Liver (tissue), 9 donors: Measurements from ENCODE around the gene PCYT2. TPM values are rescaled to one million over a fixed set of nuclear protein-coding genes. Genes with fewer than 3 reads are reported as not detected.
A peak's percentile ranks its signal among the peaks of the same experiment; 100 is the strongest.

ENCODE experiments used
- DNase-seq: peaks from one replicate; pipeline ENCODE4 v3.0.0-alpha.2; 2017; ENCODE audit warnings: low spot score
- H3K27ac ChIP-seq, 2 donors: one replicate each; pipeline ENCODE4 v1.7.0; 2013; ENCODE audit warnings: inconsistent platforms in 2 of 2, low read length in 2 of 2, control low read depth in 1 of 2, low read depth in 1 of 2, mild to moderate bottlenecking in 1 of 2
- H3K27me3 ChIP-seq, 4 donors: one replicate each; pipeline versions ENCODE4 v1.6.1 to v1.7.0; 2013; ENCODE audit warnings: low read length in 3 of 4, inconsistent platforms in 1 of 4, mild to moderate bottlenecking in 1 of 4, moderate library complexity in 1 of 4; ENCODE audit not compliant: control insufficient read depth in 4 of 4, insufficient read depth in 4 of 4
- H3K36me3 ChIP-seq, 4 donors: one replicate each; pipeline versions ENCODE4 v1.6.1 to v1.7.0; 2013; ENCODE audit warnings: low read length in 3 of 4, mild to moderate bottlenecking in 3 of 4, low read depth in 1 of 4, moderate library complexity in 1 of 4; ENCODE audit not compliant: control insufficient read depth in 4 of 4, insufficient read depth in 3 of 4
- H3K4me1 ChIP-seq, 4 donors: one replicate each; pipeline versions ENCODE4 v1.6.1 to v1.7.0; 2013; ENCODE audit warnings: low read length in 3 of 4, mild to moderate bottlenecking in 3 of 4, moderate library complexity in 1 of 4; ENCODE audit not compliant: control insufficient read depth in 4 of 4, insufficient read depth in 4 of 4
- H3K4me3 ChIP-seq, 3 donors: one replicate each; pipeline versions ENCODE4 v1.6.1 to v1.7.0; 2013; ENCODE audit warnings: low read length in 3 of 3, control low read depth in 1 of 3, low read depth in 1 of 3, mild to moderate bottlenecking in 1 of 3
- H3K9ac ChIP-seq, 2 donors: one replicate each; pipeline ENCODE4 v1.7.0; 2013; ENCODE audit warnings: low read length in 2 of 2, mild to moderate bottlenecking in 2 of 2, moderate library complexity in 2 of 2, control low read depth in 1 of 2, low read depth in 1 of 2
- H3K9me3 ChIP-seq, 4 donors: one replicate each; pipeline versions ENCODE4 v1.6.1 to v1.7.0; 2013; ENCODE audit warnings: low read length in 3 of 4; ENCODE audit not compliant: control insufficient read depth in 4 of 4
- EGR1 ChIP-seq, 2 donors: IDR thresholded peaks; 2 replicates each; pipeline ENCODE4 v1.6.1; 2016 to 2018; ENCODE audit warnings: antibody characterized with exemption in 2 of 2, low read depth in 2 of 2
- FOXA1 ChIP-seq: IDR thresholded peaks from 2 replicates; pipeline ENCODE4 v1.6.1; 2016; ENCODE audit warnings: antibody characterized with exemption
- FOXA2 ChIP-seq: IDR thresholded peaks from 2 replicates; pipeline ENCODE4 v1.6.1; 2016; ENCODE audit warnings: antibody characterized with exemption
- HNF4G ChIP-seq: IDR thresholded peaks from 2 replicates; pipeline ENCODE4 v1.6.1; 2016; ENCODE audit warnings: antibody characterized with exemption
- RAD21 ChIP-seq, 2 donors: IDR thresholded peaks; 2 replicates each; pipeline ENCODE4 v1.6.1; 2016; ENCODE audit warnings: antibody characterized with exemption in 2 of 2, mild to moderate bottlenecking in 2 of 2
- RXRA ChIP-seq, 2 donors: IDR thresholded peaks; 2 replicates each; pipeline ENCODE4 v1.6.1; 2017 to 2018; ENCODE audit warnings: antibody characterized with exemption in 2 of 2, mild to moderate bottlenecking in 1 of 2
- SP1 ChIP-seq: IDR thresholded peaks from 2 replicates; pipeline ENCODE4 v1.6.1; 2018; ENCODE audit warnings: antibody characterized with exemption, mild to moderate bottlenecking
- TAF1 ChIP-seq: conservative IDR thresholded peaks from 2 replicates; pipeline ENCODE4 v1.6.1; 2016; ENCODE audit warnings: antibody characterized with exemption, mild to moderate bottlenecking
- WGBS: extraction: QIAGEN DNeasy Blood & Tissue Kit; methylation state at CpG from one replicate; pipeline ENCODE4 v1.1.7; 2013; 5-methylcytosine and 5-hydroxymethylcytosine counted together
- polyA plus RNA-seq, 2 donors: library from polyadenylated mRNA; stranded (reverse) in 1 of 2; unstranded in 1 of 2; fragments of 200-250 nt in 1 of 2; fragments of >200 nt in 1 of 2; fragmentation: Nextera tagmentation in 1 of 2; extraction: Ambion mirVana in 1 of 2; gene quantifications; one replicate each; pipeline versions ENCODE4 v1.2.1 to v1.2.3, GENCODE V29; 2013 to 2015
- total RNA-seq, 2 donors: library from RNA; depleted of rRNA; stranded (reverse); fragments of >200 nt; gene quantifications; one replicate each; pipeline ENCODE4 v1.2.3, GENCODE V29; 2014
- TF ChIP-seq, protein P1 (sequence below): IDR thresholded peaks from 2 replicates; pipeline ENCODE4 v1.6.1; 2016; ENCODE audit warnings: antibody characterized with exemption
- TF ChIP-seq, protein P2 (sequence below): fragments of 150-350 bp; IDR thresholded peaks from 2 replicates; pipeline ENCODE4 v1.5.1; 2017; ENCODE audit warnings: improper control_type of control experiment, low read depth, low read length; ENCODE audit not compliant: missing input control
- TF ChIP-seq, protein P3 (sequence below): IDR thresholded peaks from 2 replicates; pipeline ENCODE4 v1.6.1; 2016; ENCODE audit warnings: antibody characterized with exemption, mild to moderate bottlenecking
- TF ChIP-seq, protein P4 (sequence below): IDR thresholded peaks from 2 replicates; pipeline ENCODE4 v1.6.1; 2016; ENCODE audit warnings: antibody characterized with exemption
- donor health status: healthy.
- donor health status: healthy.
- donor health status: healthy.
- donor health status: healthy.
- donor health status: healthy.

The PCYT2 gene
- total RNA-seq (100 to 1,000 TPM in 1 of 2 donors, 10 to 100 TPM in 1; 86.0 to 101 TPM), polyA plus RNA-seq (10 to 100 TPM; 63.9 to 90.9 TPM)

DNA sequence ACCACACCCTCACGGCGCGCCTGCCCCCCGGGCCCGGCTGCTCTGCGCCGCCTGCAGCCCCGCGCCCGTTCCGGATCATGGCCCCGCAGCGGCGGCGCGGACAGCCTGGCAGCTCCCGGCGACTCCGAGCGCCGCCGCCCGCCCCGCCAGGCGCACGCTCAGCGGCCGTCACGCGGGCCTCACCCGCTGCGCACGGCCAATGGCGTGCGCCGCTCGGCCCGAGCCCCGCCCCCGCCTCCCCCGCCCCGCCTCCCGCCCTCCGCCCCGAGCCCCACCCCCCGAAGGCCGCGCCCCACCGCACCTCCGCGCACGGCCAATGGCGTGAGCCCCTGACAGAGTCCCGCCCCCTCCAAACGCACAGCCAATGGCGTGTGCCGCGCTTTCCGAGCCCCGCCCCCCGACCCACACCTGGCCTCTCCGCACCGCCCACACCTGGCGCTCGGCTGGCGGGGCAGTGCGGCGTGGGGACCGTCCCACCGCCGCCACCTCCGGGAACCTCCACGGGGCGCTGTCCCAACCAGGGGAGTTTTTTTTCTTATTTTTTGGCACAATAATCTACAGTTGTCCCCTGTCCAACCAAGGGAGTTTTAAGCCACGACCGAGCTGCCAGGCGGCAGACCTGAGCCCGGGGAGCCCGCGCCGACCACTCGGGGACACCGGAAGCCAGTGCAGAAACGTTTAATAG, at the start of gene PCYT2:
Gene PCYT2, minus strand, starts transcription at position 123 of the 685 bp plus-strand sequence. Its CDS starts 44 bp downstream, at position 79.
- Histone ChIP-seq H3K27me3 (no peaks in the 10 kb centered on the region), H3K36me3 (peaks cover 17 to 50% (median 26%) of the 10 kb centered on the region in 4 donors), H3K4me1 (peaks cover 8 to 37% (median 16%) of the 10 kb centered on the region in 4 donors), H3K27ac (peak within 1 kb of the TSS; percentile 85 to 86), H3K9ac (peak within 1 kb of the TSS; percentile 68 to 72), H3K4me3 (peak within 1 kb of the TSS; percentile 76 to 90 (median 87)), H3K9me3 (no peaks in the 10 kb centered on the region)
- TF ChIP-seq HNF4G = no peak
- peak; percentile 59 for TF ChIP-seq SP1
- TF ChIP-seq RAD21 (IDR thresholded peaks at IDR 0.05) = peak in 1 of 2 donors; percentile 41
- TF ChIP-seq TAF1 = no peak
- TF ChIP-seq FOXA1 = no peak
- TF ChIP-seq, protein P1, sequence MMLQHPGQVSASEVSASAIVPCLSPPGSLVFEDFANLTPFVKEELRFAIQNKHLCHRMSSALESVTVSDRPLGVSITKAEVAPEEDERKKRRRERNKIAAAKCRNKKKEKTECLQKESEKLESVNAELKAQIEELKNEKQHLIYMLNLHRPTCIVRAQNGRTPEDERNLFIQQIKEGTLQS = no peak
- TF ChIP-seq EGR1 (IDR thresholded peaks at IDR 0.05; ENCODE audit: low read depth in 2 of 2) = peak in 1 of 2 donors; percentile 14
- peak; percentile 93 for DNase-seq
- WGBS = 3% methylated on average over 84 of the region's 84 CpGs

DNA sequence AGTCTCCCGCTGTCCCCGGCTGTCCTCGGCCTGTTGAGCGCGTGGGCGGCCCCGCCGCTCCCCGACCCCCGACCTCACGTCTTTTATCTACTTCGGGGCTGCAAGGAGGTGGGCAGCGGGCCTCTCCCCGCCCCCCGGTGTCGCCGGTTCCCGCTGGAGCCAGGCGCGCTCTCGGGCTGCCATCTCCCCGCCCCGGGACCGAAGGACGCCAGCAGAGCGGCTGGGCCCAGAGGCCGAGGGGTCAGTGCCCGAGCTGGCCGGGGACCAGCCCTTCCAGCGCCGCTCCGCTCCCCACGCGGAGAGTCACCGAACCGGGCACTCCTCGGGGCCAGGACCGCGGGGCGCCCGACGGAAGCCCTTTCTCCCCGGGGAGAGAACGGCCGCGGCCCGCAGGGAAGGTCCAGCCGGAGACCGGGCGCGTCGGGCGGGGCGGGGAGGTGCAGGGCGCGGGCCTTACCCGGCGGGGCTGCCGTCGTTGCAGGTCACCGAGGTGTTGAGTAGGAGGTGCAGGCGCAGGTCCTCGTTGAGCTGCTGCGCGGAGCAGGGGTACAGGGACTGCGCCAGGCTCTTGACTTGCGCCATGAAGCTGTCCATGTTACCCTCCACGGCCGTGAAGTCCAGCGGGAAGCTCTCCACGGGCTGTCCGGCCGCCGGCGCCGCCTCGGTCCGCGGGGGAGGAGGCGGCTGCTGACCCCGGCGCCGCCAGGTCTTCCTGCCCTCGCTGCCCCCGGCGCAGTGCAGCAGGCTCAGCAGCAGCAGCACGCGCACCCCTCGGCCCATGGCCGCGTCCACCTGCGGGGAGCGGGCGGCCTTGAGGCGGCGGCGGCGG, 49.1 kb upstream of the PCYT2 start:
- Histone ChIP-seq H3K4me1 (peaks cover 7 to 20% (median 14%) of the 10 kb centered on the region in 4 donors), H3K9me3 (no peaks in the 10 kb centered on the region), H3K4me3 (peak overlapping the region in 2 of 3 donors; percentile 62 to 64), H3K27me3 (no peaks in the 10 kb centered on the region), H3K27ac (peak overlapping the region; percentile 64 to 69), H3K36me3 (no peaks in the 10 kb centered on the region), H3K9ac (no peak overlapping the region)
- TF ChIP-seq RAD21 (IDR thresholded peaks at IDR 0.05) (peak in 1 of 2 donors; percentile 13), RXRA (IDR thresholded peaks at IDR 0.05) (peak; percentile 37 to 50), FOXA2 (no peak), SP1 (peak; percentile 23)
- WGBS = 3% methylated on average over 98 of the region's 98 CpGs
- no peak for DNase-seq

DNA sequence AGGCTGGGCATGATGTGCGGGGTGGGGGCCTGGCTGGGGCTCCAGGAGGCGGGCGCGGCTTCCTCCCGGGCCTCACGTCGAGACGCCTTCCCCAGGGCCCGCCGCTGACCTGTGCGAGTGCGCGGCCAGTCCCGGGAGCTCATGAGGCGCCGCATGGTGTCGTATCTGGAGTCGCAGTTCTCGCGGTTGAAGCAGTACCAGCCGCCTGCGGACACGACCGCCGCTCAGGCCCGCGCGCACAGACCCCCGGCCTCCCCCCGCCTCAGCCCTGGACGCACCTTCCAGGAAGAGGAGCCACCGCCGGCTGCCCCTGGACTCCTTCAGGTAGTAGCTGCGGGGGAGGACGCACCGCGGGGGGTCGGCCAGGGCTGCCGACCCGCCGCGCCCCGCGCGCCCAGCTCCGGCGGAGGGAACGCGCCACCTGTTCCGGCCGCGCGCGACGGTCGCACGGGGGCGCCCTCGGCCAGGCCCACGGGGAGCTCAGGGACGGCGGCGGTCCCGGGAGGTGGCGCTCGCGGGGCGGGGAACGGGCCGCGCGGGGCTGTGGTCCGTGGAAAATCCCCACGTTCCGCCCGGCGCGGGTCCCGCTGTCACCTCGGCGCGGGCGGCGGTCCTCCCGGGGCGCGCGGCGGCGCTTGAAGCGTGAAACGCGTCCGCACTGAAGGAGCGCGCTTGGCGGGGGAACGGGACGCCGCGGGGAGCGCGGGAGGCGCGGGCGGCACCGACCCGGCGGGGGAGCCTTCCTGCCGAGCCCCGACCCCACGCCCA, 48.3 kb upstream of the PCYT2 start:
- 2% methylated on average over 112 of the region's 112 CpGs for WGBS
- Histone ChIP-seq H3K9ac (no peak overlapping the region), H3K4me1 (peaks cover 6 to 20% (median 14%) of the 10 kb centered on the region in 4 donors), H3K9me3 (no peaks in the 10 kb centered on the region), H3K27me3 (no peaks in the 10 kb centered on the region), H3K4me3 (peak overlapping the region in 2 of 3 donors; percentile 62 to 64), H3K27ac (peak overlapping the region; percentile 64 to 69), H3K36me3 (no peaks in the 10 kb centered on the region)
- peak; percentile 76 for DNase-seq
- TF ChIP-seq, protein P2, sequence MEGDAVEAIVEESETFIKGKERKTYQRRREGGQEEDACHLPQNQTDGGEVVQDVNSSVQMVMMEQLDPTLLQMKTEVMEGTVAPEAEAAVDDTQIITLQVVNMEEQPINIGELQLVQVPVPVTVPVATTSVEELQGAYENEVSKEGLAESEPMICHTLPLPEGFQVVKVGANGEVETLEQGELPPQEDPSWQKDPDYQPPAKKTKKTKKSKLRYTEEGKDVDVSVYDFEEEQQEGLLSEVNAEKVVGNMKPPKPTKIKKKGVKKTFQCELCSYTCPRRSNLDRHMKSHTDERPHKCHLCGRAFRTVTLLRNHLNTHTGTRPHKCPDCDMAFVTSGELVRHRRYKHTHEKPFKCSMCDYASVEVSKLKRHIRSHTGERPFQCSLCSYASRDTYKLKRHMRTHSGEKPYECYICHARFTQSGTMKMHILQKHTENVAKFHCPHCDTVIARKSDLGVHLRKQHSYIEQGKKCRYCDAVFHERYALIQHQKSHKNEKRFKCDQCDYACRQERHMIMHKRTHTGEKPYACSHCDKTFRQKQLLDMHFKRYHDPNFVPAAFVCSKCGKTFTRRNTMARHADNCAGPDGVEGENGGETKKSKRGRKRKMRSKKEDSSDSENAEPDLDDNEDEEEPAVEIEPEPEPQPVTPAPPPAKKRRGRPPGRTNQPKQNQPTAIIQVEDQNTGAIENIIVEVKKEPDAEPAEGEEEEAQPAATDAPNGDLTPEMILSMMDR = peak; percentile 89
- TF ChIP-seq TAF1 (no peak), RAD21 (IDR thresholded peaks at IDR 0.05) (peak; percentile 51 to 58), FOXA2 (no peak)
- TF ChIP-seq, protein P3, sequence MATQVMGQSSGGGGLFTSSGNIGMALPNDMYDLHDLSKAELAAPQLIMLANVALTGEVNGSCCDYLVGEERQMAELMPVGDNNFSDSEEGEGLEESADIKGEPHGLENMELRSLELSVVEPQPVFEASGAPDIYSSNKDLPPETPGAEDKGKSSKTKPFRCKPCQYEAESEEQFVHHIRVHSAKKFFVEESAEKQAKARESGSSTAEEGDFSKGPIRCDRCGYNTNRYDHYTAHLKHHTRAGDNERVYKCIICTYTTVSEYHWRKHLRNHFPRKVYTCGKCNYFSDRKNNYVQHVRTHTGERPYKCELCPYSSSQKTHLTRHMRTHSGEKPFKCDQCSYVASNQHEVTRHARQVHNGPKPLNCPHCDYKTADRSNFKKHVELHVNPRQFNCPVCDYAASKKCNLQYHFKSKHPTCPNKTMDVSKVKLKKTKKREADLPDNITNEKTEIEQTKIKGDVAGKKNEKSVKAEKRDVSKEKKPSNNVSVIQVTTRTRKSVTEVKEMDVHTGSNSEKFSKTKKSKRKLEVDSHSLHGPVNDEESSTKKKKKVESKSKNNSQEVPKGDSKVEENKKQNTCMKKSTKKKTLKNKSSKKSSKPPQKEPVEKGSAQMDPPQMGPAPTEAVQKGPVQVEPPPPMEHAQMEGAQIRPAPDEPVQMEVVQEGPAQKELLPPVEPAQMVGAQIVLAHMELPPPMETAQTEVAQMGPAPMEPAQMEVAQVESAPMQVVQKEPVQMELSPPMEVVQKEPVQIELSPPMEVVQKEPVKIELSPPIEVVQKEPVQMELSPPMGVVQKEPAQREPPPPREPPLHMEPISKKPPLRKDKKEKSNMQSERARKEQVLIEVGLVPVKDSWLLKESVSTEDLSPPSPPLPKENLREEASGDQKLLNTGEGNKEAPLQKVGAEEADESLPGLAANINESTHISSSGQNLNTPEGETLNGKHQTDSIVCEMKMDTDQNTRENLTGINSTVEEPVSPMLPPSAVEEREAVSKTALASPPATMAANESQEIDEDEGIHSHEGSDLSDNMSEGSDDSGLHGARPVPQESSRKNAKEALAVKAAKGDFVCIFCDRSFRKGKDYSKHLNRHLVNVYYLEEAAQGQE = no peak
- TF ChIP-seq, protein P4, sequence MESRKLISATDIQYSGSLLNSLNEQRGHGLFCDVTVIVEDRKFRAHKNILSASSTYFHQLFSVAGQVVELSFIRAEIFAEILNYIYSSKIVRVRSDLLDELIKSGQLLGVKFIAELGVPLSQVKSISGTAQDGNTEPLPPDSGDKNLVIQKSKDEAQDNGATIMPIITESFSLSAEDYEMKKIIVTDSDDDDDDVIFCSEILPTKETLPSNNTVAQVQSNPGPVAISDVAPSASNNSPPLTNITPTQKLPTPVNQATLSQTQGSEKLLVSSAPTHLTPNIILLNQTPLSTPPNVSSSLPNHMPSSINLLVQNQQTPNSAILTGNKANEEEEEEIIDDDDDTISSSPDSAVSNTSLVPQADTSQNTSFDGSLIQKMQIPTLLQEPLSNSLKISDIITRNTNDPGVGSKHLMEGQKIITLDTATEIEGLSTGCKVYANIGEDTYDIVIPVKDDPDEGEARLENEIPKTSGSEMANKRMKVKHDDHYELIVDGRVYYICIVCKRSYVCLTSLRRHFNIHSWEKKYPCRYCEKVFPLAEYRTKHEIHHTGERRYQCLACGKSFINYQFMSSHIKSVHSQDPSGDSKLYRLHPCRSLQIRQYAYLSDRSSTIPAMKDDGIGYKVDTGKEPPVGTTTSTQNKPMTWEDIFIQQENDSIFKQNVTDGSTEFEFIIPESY = no peak
